ENCODE measurements around the gene DENND4A. TPM values are rescaled to one million over a fixed set of nuclear protein-coding genes. Genes with fewer than 3 reads are reported as not detected.

Gene DENND4A
- total and polyA plus RNA-seq, 9 of the 15 experiments (the other 6 are each of a cell fraction or from before 2014, with no cell fraction given), result 6.8 to 32.3 (median 19.9) TPM

DNA sequence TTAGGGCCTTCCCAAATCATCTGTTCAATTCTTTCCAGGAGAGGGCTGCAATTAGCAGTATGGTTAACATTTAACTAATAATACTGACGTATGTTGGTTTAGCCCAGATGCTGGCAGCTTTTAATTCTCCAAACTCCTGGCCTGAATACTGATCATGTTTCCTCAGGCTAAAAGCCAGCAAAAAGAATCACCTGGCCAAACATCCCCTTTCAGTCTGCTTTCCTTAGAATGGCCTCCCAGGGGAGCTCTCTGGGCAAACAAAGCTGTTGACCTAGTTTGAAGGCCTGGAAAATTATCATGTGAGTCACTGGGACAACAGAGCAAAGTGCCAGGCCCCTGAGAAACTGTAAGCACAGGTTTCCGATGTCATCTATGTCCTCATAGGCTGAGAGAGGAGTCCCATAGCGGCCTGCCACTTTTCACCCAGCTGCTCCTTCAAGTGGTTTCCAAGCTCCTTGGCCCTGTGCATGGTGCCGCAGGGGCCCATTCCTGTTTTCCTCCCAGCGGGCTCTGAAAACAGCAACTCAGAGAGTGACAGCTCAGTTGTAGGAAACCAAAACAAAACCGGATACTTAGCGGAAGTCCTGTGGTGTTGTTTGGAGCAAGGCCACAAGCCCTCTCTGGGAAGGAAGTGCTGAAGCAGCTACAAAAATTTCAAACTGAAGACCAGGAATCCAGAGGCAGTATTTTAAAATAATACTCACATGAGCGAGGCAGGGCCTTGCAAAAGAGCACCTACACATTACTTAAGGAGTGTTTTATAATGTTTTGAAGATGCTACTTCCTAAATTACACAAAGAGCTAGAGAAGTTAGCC lies 40.7 kb upstream of the DENND4A start (continued):
- TF ChIP-seq, protein P1, sequence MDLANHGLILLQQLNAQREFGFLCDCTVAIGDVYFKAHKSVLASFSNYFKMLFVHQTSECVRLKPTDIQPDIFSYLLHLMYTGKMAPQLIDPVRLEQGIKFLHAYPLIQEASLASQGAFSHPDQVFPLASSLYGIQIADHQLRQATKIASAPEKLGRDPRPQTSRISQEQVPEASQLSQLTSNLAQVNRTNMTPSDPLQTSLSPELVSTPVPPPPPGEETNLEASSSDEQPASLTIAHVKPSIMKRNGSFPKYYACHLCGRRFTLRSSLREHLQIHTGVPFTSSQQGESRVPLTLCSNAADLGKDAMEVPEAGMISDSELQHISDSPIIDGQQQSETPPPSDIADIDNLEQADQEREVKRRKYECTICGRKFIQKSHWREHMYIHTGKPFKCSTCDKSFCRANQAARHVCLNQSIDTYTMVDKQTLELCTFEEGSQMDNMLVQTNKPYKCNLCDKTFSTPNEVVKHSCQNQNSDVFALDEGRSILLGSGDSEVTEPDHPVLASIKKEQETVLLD (IDR thresholded peaks at IDR 0.05), result no peak
- TF ChIP-seq SMARCA4 (IDR thresholded peaks at IDR 0.05), result peak; percentile 65; the same call in 1 of the 2 replicates
- 0 out of 2 replicates have a peak, but pooled peaks have one; percentile 19 for TF ChIP-seq MAFK (IDR thresholded peaks at IDR 0.05; ENCODE audit: low read length)
- TF ChIP-seq TOE1 (IDR thresholded peaks at IDR 0.05; ENCODE audit: borderline replicate concordance), result peak; percentile 28; the same call in 1 of the 2 replicates
- no peak for TF ChIP-seq TOE1 (CRISPR knock-in tag; IDR thresholded peaks at IDR 0.05; ENCODE audit: borderline replicate concordance, low read depth)
- no peak for TF ChIP-seq TSC22D4 (tag; IDR thresholded peaks at IDR 0.05)
- no peak for TF ChIP-seq HDAC3 (IDR thresholded peaks at IDR 0.05; ENCODE audit: borderline replicate concordance, partially characterized antibody)
- peak; percentile 71 for TF ChIP-seq ELF1 (tag; IDR thresholded peaks at IDR 0.05)
- no peak for TF ChIP-seq WHSC1 (IDR thresholded peaks at IDR 0.05; ENCODE audit: low read length)
- no peak for TF ChIP-seq SMAD1 (IDR thresholded peaks at IDR 0.05; ENCODE audit: low read depth, low read length, partially characterized antibody)
- no peak for TF ChIP-seq ZNF407 (IDR thresholded peaks at IDR 0.05; ENCODE audit: low read depth)
- TF ChIP-seq BRD9 (IDR thresholded peaks at IDR 0.05; ENCODE audit: low read depth, partially characterized antibody), result peak; percentile 44
- peak; percentile 79 for TF ChIP-seq NFRKB (IDR thresholded peaks at IDR 0.05; ENCODE audit: low read depth)
- TF ChIP-seq, protein P2, sequence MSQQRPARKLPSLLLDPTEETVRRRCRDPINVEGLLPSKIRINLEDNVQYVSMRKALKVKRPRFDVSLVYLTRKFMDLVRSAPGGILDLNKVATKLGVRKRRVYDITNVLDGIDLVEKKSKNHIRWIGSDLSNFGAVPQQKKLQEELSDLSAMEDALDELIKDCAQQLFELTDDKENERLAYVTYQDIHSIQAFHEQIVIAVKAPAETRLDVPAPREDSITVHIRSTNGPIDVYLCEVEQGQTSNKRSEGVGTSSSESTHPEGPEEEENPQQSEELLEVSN (IDR thresholded peaks at IDR 0.05; ENCODE audit: borderline replicate concordance in 1 of 2, extremely low read depth in 1 of 2, insufficient read depth in 1 of 2, insufficient read length in 1 of 2, low read depth in 1 of 2, low read length in 1 of 2, poor library complexity in 1 of 2, severe bottlenecking in 1 of 2), result peak in 1 of 2 experiments; percentile 27
- peak; percentile 81; the same call in 1 of the 2 replicates for TF ChIP-seq L3MBTL2 (IDR thresholded peaks at IDR 0.05)
- no peak for TF ChIP-seq HLTF (IDR thresholded peaks at IDR 0.05)
- TF ChIP-seq ZNF224 (CRISPR knock-in tag; IDR thresholded peaks at IDR 0.05), result no peak
- no peak for TF ChIP-seq CHD2 (IDR thresholded peaks at IDR 0.05; ENCODE audit: low read depth, low read length)
